ENCODE results near the gene SPECC1L.

SPECC1L gene

GRCh38 chr22:24363243-24363642 is 92.6 kb downstream of the SPECC1L start:
- TF ChIP-seq TAF1 (IDR thresholded peaks at IDR 0.05; ENCODE audit: borderline replicate concordance, insufficient read depth, low read length), result no peak

DNA sequence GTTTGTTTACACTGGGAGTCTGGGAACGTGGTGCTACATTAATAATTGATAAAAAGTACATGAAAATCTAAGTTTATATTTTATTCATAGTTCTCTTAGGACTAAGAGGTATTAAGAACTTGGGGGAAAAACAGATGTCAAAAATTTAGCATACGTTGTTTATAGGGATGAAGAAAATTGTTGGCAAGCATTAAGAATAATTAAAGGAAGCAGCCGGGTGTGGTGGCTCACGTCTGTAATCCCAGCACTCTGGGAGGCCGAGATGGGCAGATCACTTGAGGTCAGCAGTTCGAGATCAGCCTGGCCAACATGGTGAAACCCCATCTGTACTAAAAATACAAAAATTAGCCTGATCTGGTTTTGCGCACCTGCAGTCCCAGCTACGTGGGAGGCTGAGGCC is 96.1 kb downstream of the SPECC1L start:
- TF ChIP-seq POLR2AphosphoS5 (IDR thresholded peaks at IDR 0.05; ENCODE audit: low read depth, low read length), result no peak
- TF ChIP-seq FOXP2 (optimal IDR thresholded peaks at IDR 0.05; ENCODE audit: borderline replicate concordance, extremely low read depth, extremely low read length, insufficient read depth), result no peak
- TF ChIP-seq SIN3A (IDR thresholded peaks at IDR 0.05; ENCODE audit: borderline replicate concordance, insufficient read depth, low read length), result no peak
- no peak for TF ChIP-seq TAF1 (IDR thresholded peaks at IDR 0.05; ENCODE audit: borderline replicate concordance, insufficient read depth, low read length)
- TF ChIP-seq REST (IDR thresholded peaks at IDR 0.05; ENCODE audit: insufficient read depth in 1 of 2, low read depth in 2 of 2, low read length in 2 of 2), result no peak

- TF ChIP-seq SIN3A (IDR thresholded peaks at IDR 0.05; ENCODE audit: borderline replicate concordance, insufficient read depth, low read length), result no peak
- no peak for TF ChIP-seq FOXP2 (optimal IDR thresholded peaks at IDR 0.05; ENCODE audit: borderline replicate concordance, extremely low read depth, extremely low read length, insufficient read depth)
- TF ChIP-seq TAF1 (IDR thresholded peaks at IDR 0.05; ENCODE audit: borderline replicate concordance, insufficient read depth, low read length), result no peak
- TF ChIP-seq REST (IDR thresholded peaks at IDR 0.05; ENCODE audit: insufficient read depth in 1 of 2, low read depth in 2 of 2, low read length in 2 of 2), result no peak
- TF ChIP-seq POLR2AphosphoS5 (IDR thresholded peaks at IDR 0.05; ENCODE audit: low read depth, low read length), result no peak
These were observed 97.2 kb downstream of the SPECC1L start for GRCh38 chr22:24367841-24368240.

- TF ChIP-seq FOXP2 (optimal IDR thresholded peaks at IDR 0.05; ENCODE audit: borderline replicate concordance, extremely low read depth, extremely low read length, insufficient read depth) (no peak), POLR2AphosphoS5 (IDR thresholded peaks at IDR 0.05; ENCODE audit: low read depth, low read length) (no peak), REST (IDR thresholded peaks at IDR 0.05; ENCODE audit: insufficient read depth in 1 of 2, low read depth in 2 of 2, low read length in 2 of 2) (no peak), TAF1 (IDR thresholded peaks at IDR 0.05; ENCODE audit: borderline replicate concordance, insufficient read depth, low read length) (no peak)
These were observed 99.8 kb downstream of the SPECC1L start for GRCh38 chr22:24370401-24370800.

- TF ChIP-seq POLR2AphosphoS5 (IDR thresholded peaks at IDR 0.05; ENCODE audit: low read depth, low read length) (no peak), REST (IDR thresholded peaks at IDR 0.05; ENCODE audit: insufficient read depth in 1 of 2, low read depth in 2 of 2, low read length in 2 of 2) (no peak), SIN3A (IDR thresholded peaks at IDR 0.05; ENCODE audit: borderline replicate concordance, insufficient read depth, low read length) (no peak), TAF1 (IDR thresholded peaks at IDR 0.05; ENCODE audit: borderline replicate concordance, insufficient read depth, low read length) (no peak), FOXP2 (optimal IDR thresholded peaks at IDR 0.05; ENCODE audit: borderline replicate concordance, extremely low read depth, extremely low read length, insufficient read depth) (no peak)
These were observed 105.4 kb downstream of the SPECC1L start for GRCh38 chr22:24376002-24376401.
